H1 (cell line): ENCODE data around the gene PMEPA1. TPM values are rescaled to one million over a fixed set of nuclear protein-coding genes. Genes with fewer than 3 reads are reported as not detected.

Experiments used
- BRCA1 ChIP-seq: IDR thresholded peaks from 2 replicates; pipeline ENCODE4 v1.6.1; 2012; ENCODE audit warnings: low read depth, low read length, improper control_type of control experiment
- TAF7 ChIP-seq: optimal IDR thresholded peaks from 2 replicates; pipeline ENCODE3; 2011; ENCODE audit warnings: low read depth, mild to moderate bottlenecking, inconsistent platforms, low read length, moderate library complexity, borderline replicate concordance
- polyA plus RNA-seq, 7 experiments: library from polyadenylated mRNA; depleted of rRNA in 3 of 7; stranded (reverse) in 5 of 7; unstranded in 2 of 7; fragments of >200 nt in 5 of 7; fragments of 200-250 nt in 2 of 7; gene quantifications; 1 replicate in 5 of 7; 2 replicates in 1 of 7; 4 replicates in 1 of 7; pipeline versions ENCODE4 v1.2.1 to v1.2.3, GENCODE V29; 2011 to 2013; ENCODE audit warnings: missing spikeins in 2 of 7, mixed read lengths in 2 of 7
- total RNA-seq: library from RNA; stranded (reverse); fragmentation: NEBNext Ultra II Directional; extraction: Animal tissue kit (Norgen Biotek cat#: 25700); gene quantifications from 2 replicates; pipeline ENCODE4 v1.2.1, GENCODE V29; 2021

PMEPA1 gene
- total and polyA plus RNA-seq, 2 of the 8 experiments (the other 6 are each of a cell fraction or from before 2014, with no cell fraction given) = 12.7 to 20.5 TPM

- TF ChIP-seq BRCA1 (no peak), TAF7 (no peak)
Observed at GRCh38 chr20:57757767-57758166, 48.0 kb upstream of the PMEPA1 start (continued).
